A673 (cell line): ENCODE data around the gene NXPH3.

Source experiments
- EZH2 ChIP-seq: fragments of 200-600 bp; sonication (generic); IDR thresholded peaks from 2 replicates; pipeline ENCODE4 v1.6.1; 2017; ENCODE audit warnings: borderline replicate concordance, low read depth, mild to moderate bottlenecking, mixed read lengths, antibody characterized with exemption, low read length; ENCODE audit not compliant: poor library complexity, severe bottlenecking
- TF ChIP-seq, protein P1 (sequence below): fragments of 300-800, 200-600 bp; sonication (generic); conservative IDR thresholded peaks from 2 replicates; pipeline ENCODE4 v1.5.1; 2017; ENCODE audit warnings: low read depth, mild to moderate bottlenecking, antibody characterized with exemption, low read length, moderate library complexity, mixed read lengths

DNA sequence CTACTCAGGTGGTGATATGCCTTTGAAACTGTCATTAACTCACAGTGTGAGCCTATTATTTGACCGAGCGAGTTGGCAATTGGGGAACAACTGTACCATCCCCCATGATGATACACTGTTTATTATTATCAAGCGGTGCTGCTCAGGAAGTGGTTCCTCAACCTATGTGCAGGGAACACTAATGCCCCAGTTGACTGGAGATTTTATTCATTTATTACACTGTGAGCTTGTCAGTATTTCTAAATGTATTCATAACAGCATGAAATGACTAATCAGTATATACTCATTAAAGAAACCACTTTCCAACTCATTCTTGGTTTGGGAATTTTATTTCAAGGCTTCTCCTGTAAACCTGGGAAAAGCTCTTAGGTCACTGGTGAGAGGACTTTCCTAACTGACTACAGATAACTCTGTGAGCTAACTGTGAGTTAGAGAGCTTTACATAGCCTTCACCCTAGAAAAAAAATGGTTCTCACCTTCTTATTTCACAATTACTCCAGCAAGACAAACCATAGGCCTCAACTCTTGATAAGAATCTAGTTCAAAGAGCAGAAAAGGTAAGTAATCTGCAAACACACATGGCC is 42.4 kb downstream of the NXPH3 start:
- TF ChIP-seq, protein P1, sequence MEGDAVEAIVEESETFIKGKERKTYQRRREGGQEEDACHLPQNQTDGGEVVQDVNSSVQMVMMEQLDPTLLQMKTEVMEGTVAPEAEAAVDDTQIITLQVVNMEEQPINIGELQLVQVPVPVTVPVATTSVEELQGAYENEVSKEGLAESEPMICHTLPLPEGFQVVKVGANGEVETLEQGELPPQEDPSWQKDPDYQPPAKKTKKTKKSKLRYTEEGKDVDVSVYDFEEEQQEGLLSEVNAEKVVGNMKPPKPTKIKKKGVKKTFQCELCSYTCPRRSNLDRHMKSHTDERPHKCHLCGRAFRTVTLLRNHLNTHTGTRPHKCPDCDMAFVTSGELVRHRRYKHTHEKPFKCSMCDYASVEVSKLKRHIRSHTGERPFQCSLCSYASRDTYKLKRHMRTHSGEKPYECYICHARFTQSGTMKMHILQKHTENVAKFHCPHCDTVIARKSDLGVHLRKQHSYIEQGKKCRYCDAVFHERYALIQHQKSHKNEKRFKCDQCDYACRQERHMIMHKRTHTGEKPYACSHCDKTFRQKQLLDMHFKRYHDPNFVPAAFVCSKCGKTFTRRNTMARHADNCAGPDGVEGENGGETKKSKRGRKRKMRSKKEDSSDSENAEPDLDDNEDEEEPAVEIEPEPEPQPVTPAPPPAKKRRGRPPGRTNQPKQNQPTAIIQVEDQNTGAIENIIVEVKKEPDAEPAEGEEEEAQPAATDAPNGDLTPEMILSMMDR, result no peak
- no peak for TF ChIP-seq EZH2
